HG03108 (cell line): ENCODE data around the gene STK17B.
A peak's percentile ranks its signal among the peaks of the same experiment; 100 is the strongest.

Experiments
- ATAC-seq: cut with Tn5 transposase; IDR thresholded peaks from one replicate; pipeline ENCODE4 v1.9.1; 2021; ENCODE audit warnings: moderate library complexity; ENCODE audit not compliant: unreplicated experiment

Gene STK17B

GRCh38 chr2:196159221-196159892 is 12.0 kb downstream of the STK17B start:
- no peak for ATAC-seq

GRCh38 chr2:196155575-196155974 is 15.8 kb downstream of the STK17B start:
- ATAC-seq: no peak

GRCh38 chr2:196153480-196153879 is 17.9 kb downstream of the STK17B start:
- no peak for ATAC-seq

GRCh38 chr2:196149948-196150347 is 21.4 kb downstream of the STK17B start:
- peak; percentile 41 for ATAC-seq

- no peak for ATAC-seq
Measured at GRCh38 chr2:196148736-196149135, 22.6 kb downstream of the STK17B start.

- no peak for ATAC-seq
Measured at GRCh38 chr2:196145256-196145655, 26.1 kb downstream of the STK17B start.

- ATAC-seq: no peak
Measured at GRCh38 chr2:196144513-196145126, 26.8 kb downstream of the STK17B start.

- no peak for ATAC-seq
Measured at GRCh38 chr2:196143730-196144131, 27.6 kb downstream of the STK17B start.

- no peak for ATAC-seq
Measured at GRCh38 chr2:196142825-196143224, 28.6 kb downstream of the STK17B start.

- ATAC-seq: no peak
Measured at GRCh38 chr2:196140213-196140612, 31.2 kb downstream of the STK17B start.

GRCh38 chr2:196137271-196137670 is 34.1 kb downstream of the STK17B start:
- no peak for ATAC-seq

- ATAC-seq: no peak
Measured at GRCh38 chr2:196136151-196136550, 35.2 kb downstream of the STK17B start.

GRCh38 chr2:196131949-196132925 is 39.1 kb downstream of the STK17B start:
- ATAC-seq: no peak

- no peak for ATAC-seq
Measured at GRCh38 chr2:196131384-196131937, 39.9 kb downstream of the STK17B start.

- ATAC-seq: no peak
Measured at GRCh38 chr2:196130039-196130825, 41.1 kb downstream of the STK17B start.

GRCh38 chr2:196128749-196129148 is 42.6 kb downstream of the STK17B start:
- no peak for ATAC-seq

GRCh38 chr2:196125596-196125995 is 45.8 kb downstream of the STK17B start:
- ATAC-seq: no peak

GRCh38 chr2:196123679-196124373 is 47.6 kb downstream of the STK17B start:
- ATAC-seq: no peak

GRCh38 chr2:196119926-196120325 is 51.5 kb downstream of the STK17B start:
- no peak for ATAC-seq

- no peak for ATAC-seq
Measured at GRCh38 chr2:196117214-196117705, 54.1 kb downstream of the STK17B start.
